ENCODE data around the gene EPHA7. TPM values are rescaled to one million over a fixed set of nuclear protein-coding genes. Genes with fewer than 3 reads are reported as not detected.

EPHA7 gene
- total RNA-seq, 2 experiments from 2014 or later: not detected

- Histone ChIP-seq H3K27ac (ENCODE audit: low read depth in 1 of 2, low read length in 2 of 2) (no peak overlapping the region), H3K4me1 (ENCODE audit: insufficient read depth, low read length) (no peaks in the 10 kb centered on the region), H3K4me3 (ENCODE audit: low read length) (no peak overlapping the region), H3K36me3 (ENCODE audit: insufficient read depth, low read length) (no peaks in the 10 kb centered on the region), H3K9me3 (ENCODE audit: control insufficient read depth in 1 of 2, insufficient read depth in 1 of 2, low read length in 2 of 2) (no peaks in the 10 kb centered on the region), H3K27me3 (ENCODE audit: control insufficient read depth in 1 of 2, insufficient read depth in 2 of 2, low read length in 2 of 2) (no peaks in the 10 kb centered on the region)
- DNase-seq: no peak
- CTCF ChIA-PET: interaction anchor here (1.2 kb wide), 1 partner anchor 11 kb away, joined by 4 read pairs; no protein-coding TSS in a partner anchor
- no peak for ATAC-seq (ENCODE audit: poor library complexity)
- Mint-ChIP-seq H3K9me3 (no peaks in the 10 kb centered on the region), H3K27ac (no peak overlapping the region), H3K36me3 (ENCODE audit: low read depth) (no peaks in the 10 kb centered on the region), H3K4me1 (ENCODE audit: low read depth) (no peaks in the 10 kb centered on the region), H3K4me3 (no peak overlapping the region), H3K27me3 (no peaks in the 10 kb centered on the region)
- no peak for TF ChIP-seq CTCF (IDR thresholded peaks at IDR 0.05)
- POLR2A ChIA-PET: no interaction called here
- intact Hi-C loops (cut with DNase I, micrococcal nuclease): no loop called here
These were observed 147.1 kb downstream of the EPHA7 start for GRCh38 chr6:93272211-93272610.

- no peak overlapping the region for H3K4me3 Mint-ChIP-seq
- H3K27ac ChIP-seq (ENCODE audit: low read depth in 1 of 2, low read length in 2 of 2): no peak overlapping the region
- intact Hi-C loops (cut with DNase I, micrococcal nuclease): no loop called here
- CTCF ChIA-PET: no interaction called here
- no peaks in the 10 kb centered on the region for H3K9me3 Mint-ChIP-seq
- ATAC-seq (ENCODE audit: poor library complexity) (no peak), DNase-seq (no peak)
- H3K27ac Mint-ChIP-seq: no peak overlapping the region
- H3K27me3 Mint-ChIP-seq: no peaks in the 10 kb centered on the region
- no peak for TF ChIP-seq CTCF (IDR thresholded peaks at IDR 0.05)
- no peaks in the 10 kb centered on the region for H3K27me3 ChIP-seq (ENCODE audit: control insufficient read depth in 1 of 2, insufficient read depth in 2 of 2, low read length in 2 of 2)
- no peaks in the 10 kb centered on the region for H3K4me1 Mint-ChIP-seq (ENCODE audit: low read depth)
- no peak overlapping the region for H3K4me3 ChIP-seq (ENCODE audit: low read length)
- H3K36me3 ChIP-seq (ENCODE audit: insufficient read depth, low read length): no peaks in the 10 kb centered on the region
- no peaks in the 10 kb centered on the region for H3K9me3 ChIP-seq (ENCODE audit: control insufficient read depth in 1 of 2, insufficient read depth in 1 of 2, low read length in 2 of 2)
- H3K4me1 ChIP-seq (ENCODE audit: insufficient read depth, low read length): no peaks in the 10 kb centered on the region
- H3K36me3 Mint-ChIP-seq (ENCODE audit: low read depth): no peaks in the 10 kb centered on the region
- POLR2A ChIA-PET: no interaction called here
These were observed 153.1 kb downstream of the EPHA7 start for GRCh38 chr6:93266116-93266817.

GRCh38 chr6:93260881-93261280, 158.5 kb downstream of the EPHA7 start:
- Mint-ChIP-seq H3K4me3 (no peak overlapping the region), H3K27me3 (no peaks in the 10 kb centered on the region), H3K4me1 (ENCODE audit: low read depth) (no peaks in the 10 kb centered on the region), H3K36me3 (ENCODE audit: low read depth) (no peaks in the 10 kb centered on the region), H3K27ac (no peak overlapping the region), H3K9me3 (no peaks in the 10 kb centered on the region)
- ChIA-PET CTCF (interaction anchor here (0.9 kb wide), 1 partner anchor 12 kb away, joined by 4 read pairs; no protein-coding TSS in a partner anchor), POLR2A (no interaction called here)
- ATAC-seq (ENCODE audit: poor library complexity) (no peak), DNase-seq (no peak)
- no peaks in the 10 kb centered on the region for H3K4me1 ChIP-seq (ENCODE audit: insufficient read depth, low read length)
- no peaks in the 10 kb centered on the region for H3K9me3 ChIP-seq (ENCODE audit: control insufficient read depth in 1 of 2, insufficient read depth in 1 of 2, low read length in 2 of 2)
- intact Hi-C loops (cut with DNase I, micrococcal nuclease): no loop called here
- TF ChIP-seq CTCF (IDR thresholded peaks at IDR 0.05): no peak
- H3K4me3 ChIP-seq (ENCODE audit: low read length): no peak overlapping the region
- H3K36me3 ChIP-seq (ENCODE audit: insufficient read depth, low read length): no peaks in the 10 kb centered on the region
- H3K27ac ChIP-seq (ENCODE audit: low read depth in 1 of 2, low read length in 2 of 2): no peak overlapping the region
- H3K27me3 ChIP-seq (ENCODE audit: control insufficient read depth in 1 of 2, insufficient read depth in 2 of 2, low read length in 2 of 2): no peaks in the 10 kb centered on the region

Data from CD4-positive, alpha-beta T cell (primary cell).